Tibial artery (tissue), 4 donors: Measurements from ENCODE around the gene ARHGEF25.

ENCODE experiments used
- DNase-seq, 2 donors: peaks; one replicate each; pipeline ENCODE4 v3.0.0-alpha.2; 2019
- H3K27ac ChIP-seq, 2 donors: fragments of 200-600 bp; sonication (generic) in 1 of 2; 1 replicate in 1 of 2; 2 replicates in 1 of 2; pipeline ENCODE4 v1.5.1; 2018 to 2019; ENCODE audit warnings: mild to moderate bottlenecking in 1 of 2
- H3K27me3 ChIP-seq, 2 donors: fragments of 200-600 bp; sonication (generic) in 1 of 2; one replicate each; pipeline versions ENCODE4 v1.5.1 to v1.6.0; 2016 to 2019
- H3K36me3 ChIP-seq, 3 donors: fragments of 200-600 bp; sonication (generic) in 2 of 3; one replicate each; pipeline ENCODE4 v1.5.1; 2016 to 2019; ENCODE audit warnings: mild to moderate bottlenecking in 2 of 3
- H3K4me1 ChIP-seq, 4 donors: fragments of 200-600 bp; sonication (generic) in 2 of 4; 1 replicate in 3 of 4; 2 replicates in 1 of 4; pipeline ENCODE4 v1.5.1; 2016 to 2019
- H3K4me3 ChIP-seq, 2 donors: fragments of 200-600 bp; sonication (generic) in 1 of 2; 1 replicate in 1 of 2; 2 replicates in 1 of 2; pipeline ENCODE4 v1.5.1; 2018 to 2019; ENCODE audit warnings: mild to moderate bottlenecking in 2 of 2
- H3K9me3 ChIP-seq, 3 donors: fragments of 200-600 bp; sonication (generic) in 1 of 3; one replicate each; pipeline ENCODE4 v1.5.1; 2016 to 2019
- CTCF ChIP-seq, 2 experiments: fragments of 200-600 bp in 1 of 2; fragments of 450-650 bp in 1 of 2; IDR thresholded peaks; one replicate each; pipeline ENCODE4 v1.5.1; 2017 to 2019; ENCODE audit warnings: antibody characterized with exemption in 2 of 2, mild to moderate bottlenecking in 1 of 2, moderate library complexity in 1 of 2
- intact Hi-C: fragments of 100-400 bp; cut with DNase I; formaldehyde crosslinking; loops from one replicate; pipeline ENCODE4 v1.15.0; 2023; ENCODE audit warnings: low total_unique reads

Gene ARHGEF25

GRCh38 chr12:57577981-57578758 lies 33.1 kb upstream of the ARHGEF25 start:
- peaks cover 0 to 7% (median 0%) of the 10 kb centered on the region in 3 donors for H3K36me3 ChIP-seq

GRCh38 chr12:57579011-57579410 lies 32.2 kb upstream of the ARHGEF25 start:
- no peak for DNase-seq
- Histone ChIP-seq H3K9me3 (no peaks in the 10 kb centered on the region), H3K27ac (no peak overlapping the region), H3K27me3 (peaks cover 0 to 3% of the 10 kb centered on the region in 2 donors), H3K4me1 (no peaks in the 10 kb centered on the region), H3K36me3 (peaks cover 0 to 7% (median 0%) of the 10 kb centered on the region in 3 donors), H3K4me3 (no peak overlapping the region)
- no peak for TF ChIP-seq CTCF (IDR thresholded peaks at IDR 0.05)
- intact Hi-C loops, result no loop called here

More at GRCh38 chr12:57577981-57578758, 33.1 kb upstream of the ARHGEF25 start:
- TF ChIP-seq CTCF (IDR thresholded peaks at IDR 0.05), result no peak
- Histone ChIP-seq H3K9me3 (no peaks in the 10 kb centered on the region), H3K4me1 (no peaks in the 10 kb centered on the region), H3K27ac (no peak overlapping the region), H3K27me3 (peaks cover 0 to 3% of the 10 kb centered on the region in 2 donors), H3K4me3 (no peak overlapping the region)
- DNase-seq, result no peak
- intact Hi-C loops, result no loop called here

- intact Hi-C loops, result no loop called here
- peaks cover 0 to 3% of the 10 kb centered on the region in 2 donors for H3K27me3 ChIP-seq
- DNase-seq, result no peak
- peaks cover 0 to 7% (median 0%) of the 10 kb centered on the region in 3 donors for H3K36me3 ChIP-seq
- H3K4me3 ChIP-seq, result no peak overlapping the region
- no peaks in the 10 kb centered on the region for H3K9me3 ChIP-seq
- no peak overlapping the region for H3K27ac ChIP-seq
- TF ChIP-seq CTCF (IDR thresholded peaks at IDR 0.05), result no peak
- H3K4me1 ChIP-seq, result no peaks in the 10 kb centered on the region
These were observed 31.4 kb upstream of the ARHGEF25 start for GRCh38 chr12:57579677-57580465.

GRCh38 chr12:57580466-57580795 lies 30.8 kb upstream of the ARHGEF25 start:
- Histone ChIP-seq H3K27ac (no peak overlapping the region), H3K4me1 (no peaks in the 10 kb centered on the region), H3K36me3 (peaks cover 0 to 7% (median 0%) of the 10 kb centered on the region in 3 donors), H3K27me3 (peaks cover 0 to 5% of the 10 kb centered on the region in 2 donors), H3K9me3 (no peaks in the 10 kb centered on the region), H3K4me3 (no peak overlapping the region)
- intact Hi-C loops, result no loop called here
- DNase-seq, result no peak
- no peak for TF ChIP-seq CTCF (IDR thresholded peaks at IDR 0.05)

- Histone ChIP-seq H3K4me1 (no peaks in the 10 kb centered on the region), H3K36me3 (no peaks in the 10 kb centered on the region), H3K27me3 (peaks cover 0 to 6% of the 10 kb centered on the region in 2 donors), H3K4me3 (no peak overlapping the region), H3K9me3 (no peaks in the 10 kb centered on the region), H3K27ac (no peak overlapping the region)
- intact Hi-C loops, result loop anchor here (2.0 kb wide), 1 partner anchor 39 kb away; no protein-coding TSS in a partner anchor
- no peak for TF ChIP-seq CTCF (IDR thresholded peaks at IDR 0.05)
- no peak for DNase-seq
These were observed 29.4 kb upstream of the ARHGEF25 start for GRCh38 chr12:57581802-57582201.
